RPMI7951 (cell line): ENCODE measurements around the gene ENDOU. TPM values are rescaled to one million over a fixed set of nuclear protein-coding genes. Genes with fewer than 3 reads are reported as not detected.

Experiments used
- DNase-seq: peaks from one replicate; pipeline ENCODE4 v3.0.0-alpha.2; 2012; ENCODE audit warnings: low read depth
- total RNA-seq: library from RNA; depleted of rRNA; stranded (reverse); fragments of >200 nt; shearing (Covaris generic); gene quantifications from 2 replicates; pipeline ENCODE4 v1.2.3, GENCODE V29; 2014

Gene ENDOU
- total RNA-seq, 1 experiment from 2014 or later: 0.24 TPM

- DNase-seq: no peak
Observed at GRCh38 chr12:47757840-47758583, 32.7 kb upstream of the ENDOU start.

GRCh38 chr12:47757364-47757839, 32.1 kb upstream of the ENDOU start:
- DNase-seq: no peak

- DNase-seq: no peak
Observed at GRCh38 chr12:47755655-47756562, 30.6 kb upstream of the ENDOU start.

- DNase-seq: no peak
Observed at GRCh38 chr12:47754881-47755280, 29.6 kb upstream of the ENDOU start.

GRCh38 chr12:47754126-47754525, 28.8 kb upstream of the ENDOU start:
- peak; percentile 78 for DNase-seq

GRCh38 chr12:47753021-47754001, 28.0 kb upstream of the ENDOU start:
- DNase-seq: peak; percentile 52

GRCh38 chr12:47752552-47752951, 27.3 kb upstream of the ENDOU start:
- DNase-seq: peak; percentile 20

GRCh38 chr12:47752121-47752520, 26.8 kb upstream of the ENDOU start:
- no peak for DNase-seq

- DNase-seq: no peak
Observed at GRCh38 chr12:47751561-47751960, 26.3 kb upstream of the ENDOU start.

- DNase-seq: no peak
Observed at GRCh38 chr12:47750916-47751470, 25.7 kb upstream of the ENDOU start.

GRCh38 chr12:47750229-47750798, 25.0 kb upstream of the ENDOU start:
- no peak for DNase-seq

GRCh38 chr12:47748899-47749298, 23.6 kb upstream of the ENDOU start:
- no peak for DNase-seq

- DNase-seq: no peak
Observed at GRCh38 chr12:47748507-47748828, 23.2 kb upstream of the ENDOU start.

GRCh38 chr12:47747596-47748506, 22.6 kb upstream of the ENDOU start:
- DNase-seq: no peak

- DNase-seq: no peak
Observed at GRCh38 chr12:47747126-47747525, 21.8 kb upstream of the ENDOU start.

- no peak for DNase-seq
Observed at GRCh38 chr12:47746523-47746922, 21.2 kb upstream of the ENDOU start.

- DNase-seq: no peak
Observed at GRCh38 chr12:47746073-47746472, 20.8 kb upstream of the ENDOU start.

- DNase-seq: no peak
Observed at GRCh38 chr12:47745485-47746041, 20.3 kb upstream of the ENDOU start.

GRCh38 chr12:47744778-47745436, 19.6 kb upstream of the ENDOU start:
- DNase-seq: no peak
